H1 (cell line): Measurements from ENCODE around the gene ZNF282. TPM values are rescaled to one million over a fixed set of nuclear protein-coding genes. Genes with fewer than 3 reads are reported as not detected.
A peak's percentile ranks its signal among the peaks of the same experiment; 100 is the strongest.

ENCODE experiments used
- CTCF ChIA-PET: fragments of 300-600 bp; sonication (Branson Sonifier 250); formaldehyde crosslinking; loops from one replicate; lab custom pipeline; 2021; ENCODE audit not compliant: partially characterized antibody; lab: Charles Lee
- POLR2A ChIA-PET: fragments of 300-600 bp; sonication (Branson Sonifier 250); formaldehyde crosslinking; loops from one replicate; lab custom pipeline; 2021; ENCODE audit warnings: inconsistent platforms; ENCODE audit not compliant: partially characterized antibody; lab: Charles Lee
- DNase-seq, 2 experiments: peaks; one replicate each; pipeline versions ENCODE4 v3.0.0 to v3.0.0-alpha.2; 2010 to 2022; ENCODE audit warnings: low spot score in 2 of 2, low read depth in 1 of 2, mixed read lengths in 1 of 2
- FAIRE-seq: peaks from 2 replicates; lab custom pipeline; 2011; peaks lifted over from hg19 to GRCh38; lab: Jason Lieb, UNC
- H2AFZ ChIP-seq: 2 replicates; pipeline ENCODE4 v1.8.1; 2012; ENCODE audit warnings: low read length, inconsistent platforms
- H2AK5ac ChIP-seq: 2 replicates; pipeline ENCODE4 v1.6.1; 2013; ENCODE audit warnings: low read depth, low read length
- H2BK120ac ChIP-seq: replicated peaks from 2 replicates; pipeline ENCODE3; 2013; ENCODE audit warnings: low read depth, low read length, inconsistent platforms
- H2BK12ac ChIP-seq: 2 replicates; pipeline ENCODE4 v1.6.1; 2013; ENCODE audit warnings: low read depth, low read length
- H2BK15ac ChIP-seq: 2 replicates; pipeline ENCODE4 v1.6.1; 2013; ENCODE audit warnings: low read length
- H2BK20ac ChIP-seq: 2 replicates; pipeline ENCODE4 v1.6.1; 2013; ENCODE audit warnings: low read length
- H2BK5ac ChIP-seq: 2 replicates; pipeline ENCODE4 v1.6.1; 2013; ENCODE audit warnings: low read depth, low read length
- H3K14ac ChIP-seq: 2 replicates; pipeline ENCODE4 v1.6.1; 2013; ENCODE audit warnings: inconsistent platforms; ENCODE audit not compliant: insufficient read length
- H3K18ac ChIP-seq: 2 replicates; pipeline ENCODE4 v1.6.1; 2013; ENCODE audit warnings: low read length; ENCODE audit errors: extremely low read depth
- H3K23ac ChIP-seq: 2 replicates; pipeline ENCODE4 v1.6.1; 2013; ENCODE audit warnings: inconsistent platforms; ENCODE audit not compliant: insufficient read length
- H3K23me2 ChIP-seq: 2 replicates; pipeline ENCODE4 v1.6.1; 2013; ENCODE audit warnings: low read depth, low read length
- H3K27ac ChIP-seq: 2 replicates; pipeline ENCODE4 v1.6.1; 2011; ENCODE audit warnings: low read depth, low read length, inconsistent platforms
- H3K27me3 ChIP-seq, 4 experiments: replicated peaks in 1 of 4; 1 replicate in 1 of 4; 2 replicates in 3 of 4; pipeline versions ENCODE4 v1.6.1 to v1.8.1; 2011 to 2013; ENCODE audit warnings: low read length in 3 of 4, mild to moderate bottlenecking in 3 of 4, inconsistent platforms in 2 of 4, mixed read lengths in 2 of 4, moderate library complexity in 1 of 4; ENCODE audit not compliant: control insufficient read depth in 3 of 4, insufficient read depth in 3 of 4; ENCODE audit errors: extremely low read depth in 1 of 4
- H3K36me3 ChIP-seq, 4 experiments: 2 replicates each; pipeline versions ENCODE4 v1.6.1 to v1.8.1; 2011 to 2013; ENCODE audit warnings: mild to moderate bottlenecking in 4 of 4, low read length in 3 of 4, moderate library complexity in 2 of 4, control low read depth in 1 of 4, inconsistent platforms in 1 of 4; ENCODE audit not compliant: insufficient read depth in 4 of 4, control insufficient read depth in 2 of 4
- H3K4ac ChIP-seq: replicated peaks from 2 replicates; pipeline ENCODE3; 2013; ENCODE audit warnings: low read length, low read depth, mixed read lengths, inconsistent platforms; ENCODE audit not compliant: insufficient read length
- H3K4me1 ChIP-seq, 4 experiments: replicated peaks in 1 of 4; 1 replicate in 1 of 4; 2 replicates in 3 of 4; pipeline versions ENCODE4 v1.6.1 to v1.8.1; 2011 to 2013; ENCODE audit warnings: low read length in 3 of 4, inconsistent platforms in 2 of 4, mixed read lengths in 1 of 4; ENCODE audit not compliant: insufficient read depth in 4 of 4, control insufficient read depth in 3 of 4
- H3K4me2 ChIP-seq, 2 experiments: 2 replicates each; pipeline versions ENCODE4 v1.6.1 to v1.8.1; 2011 to 2013; ENCODE audit warnings: low read depth in 2 of 2, low read length in 2 of 2, control low read depth in 1 of 2, inconsistent platforms in 1 of 2, mild to moderate bottlenecking in 1 of 2; ENCODE audit not compliant: insufficient read depth in 1 of 2
- H3K4me3 ChIP-seq, 4 experiments: fragments of 200-600, 300-600 bp in 1 of 4; sonication (generic), shearing (Covaris generic), sonication (Bioruptor Twin) in 1 of 4; 2 replicates each; pipeline versions ENCODE4 v1.5.1 to v1.8.1; 2011 to 2016; ENCODE audit warnings: low read length in 4 of 4, low read depth in 3 of 4, control low read depth in 2 of 4, inconsistent platforms in 2 of 4, mild to moderate bottlenecking in 2 of 4, mixed read lengths in 1 of 4, moderate library complexity in 1 of 4; ENCODE audit not compliant: insufficient read depth in 2 of 4; ENCODE audit errors: extremely low read depth in 1 of 4
- H3K56ac ChIP-seq: replicated peaks from 2 replicates; pipeline ENCODE3; 2013; ENCODE audit warnings: low read depth, mild to moderate bottlenecking, mixed read lengths, low read length, inconsistent platforms; ENCODE audit not compliant: insufficient read length
- H3K79me1 ChIP-seq: 2 replicates; pipeline ENCODE4 v1.6.1; 2013; ENCODE audit warnings: low read depth, low read length, control low read depth
- H3K79me2 ChIP-seq, 2 experiments: 2 replicates each; pipeline versions ENCODE4 v1.6.1 to v1.8.1; 2012 to 2013; ENCODE audit warnings: low read length in 2 of 2, mild to moderate bottlenecking in 2 of 2, inconsistent platforms in 1 of 2; ENCODE audit not compliant: insufficient read depth in 2 of 2, control insufficient read depth in 1 of 2
- H3K9ac ChIP-seq, 4 experiments: replicated peaks in 1 of 4; 1 replicate in 1 of 4; 2 replicates in 3 of 4; pipeline versions ENCODE4 v1.6.1 to v1.8.1; 2011 to 2013; ENCODE audit warnings: low read depth in 3 of 4, low read length in 3 of 4, control low read depth in 2 of 4, mild to moderate bottlenecking in 2 of 4, moderate library complexity in 2 of 4, inconsistent platforms in 1 of 4; ENCODE audit errors: extremely low read depth in 1 of 4
- H3K9me3 ChIP-seq, 2 experiments: 2 replicates each; pipeline versions ENCODE4 v1.6.1 to v1.8.1; 2012 to 2013; ENCODE audit warnings: mild to moderate bottlenecking in 2 of 2, moderate library complexity in 2 of 2, control low read depth in 1 of 2, inconsistent platforms in 1 of 2, low read depth in 1 of 2, low read length in 1 of 2, mixed read lengths in 1 of 2; ENCODE audit not compliant: insufficient read depth in 2 of 2
- H4K20me1 ChIP-seq, 2 experiments: replicated peaks in 1 of 2; 2 replicates each; pipeline versions ENCODE3 to v1.8.1; 2011 to 2013; ENCODE audit warnings: inconsistent platforms in 2 of 2, low read length in 2 of 2, mild to moderate bottlenecking in 1 of 2; ENCODE audit not compliant: insufficient read depth in 2 of 2, control insufficient read depth in 1 of 2
- H4K5ac ChIP-seq: 2 replicates; pipeline ENCODE4 v1.6.1; 2013; ENCODE audit warnings: low read length, low read depth, mixed read lengths, inconsistent platforms; ENCODE audit not compliant: insufficient read length
- H4K8ac ChIP-seq: 2 replicates; pipeline ENCODE4 v1.8.0; 2013; ENCODE audit warnings: mild to moderate bottlenecking, moderate library complexity, low read length, inconsistent platforms; ENCODE audit not compliant: insufficient read depth; ENCODE audit errors: extremely low read depth
- H4K91ac ChIP-seq: replicated peaks from 2 replicates; pipeline ENCODE3; 2013; ENCODE audit warnings: low read length, mixed read lengths, inconsistent platforms; ENCODE audit not compliant: insufficient read length
- ASH2L ChIP-seq: fragments of 200-600, 300-600 bp; sonication (generic); IDR thresholded peaks from one replicate; pipeline ENCODE4 v1.7.1; 2017; ENCODE audit warnings: low read length
- CTCF ChIP-seq, 3 experiments: IDR thresholded peaks; 1 replicate in 2 of 3; 2 replicates in 1 of 3; pipeline versions ENCODE4 v1.5.1 to v1.6.1; 2011; ENCODE audit warnings: low read length in 3 of 3, mild to moderate bottlenecking in 3 of 3, inconsistent platforms in 2 of 3, low read depth in 1 of 3, moderate library complexity in 1 of 3; ENCODE audit not compliant: insufficient read depth in 1 of 3; ENCODE audit errors: control extremely low read depth in 1 of 3
- GABPA ChIP-seq: IDR thresholded peaks from 2 replicates; pipeline ENCODE4 v1.6.1; 2011; ENCODE audit warnings: mild to moderate bottlenecking, low read length, moderate library complexity, borderline replicate concordance; ENCODE audit not compliant: insufficient read depth
- GTF2F1 ChIP-seq: IDR thresholded peaks from 2 replicates; pipeline ENCODE4 v1.6.1; 2012; ENCODE audit warnings: low read depth, low read length, improper control_type of control experiment, borderline replicate concordance
- JUN ChIP-seq: IDR thresholded peaks from 2 replicates; pipeline ENCODE4 v1.6.1; 2011; ENCODE audit warnings: low read depth, mild to moderate bottlenecking, improper control_type of control experiment, low read length
- MAX ChIP-seq: IDR thresholded peaks from 2 replicates; pipeline ENCODE4 v1.6.1; 2012; ENCODE audit warnings: inconsistent platforms
- NANOG ChIP-seq: IDR thresholded peaks from 2 replicates; pipeline ENCODE4 v1.6.1; 2011; ENCODE audit warnings: low read length, low read depth, mild to moderate bottlenecking, inconsistent platforms; ENCODE audit not compliant: insufficient read depth, poor library complexity, severe bottlenecking
- POLR2AphosphoS5 ChIP-seq: IDR thresholded peaks from 2 replicates; pipeline ENCODE4 v1.6.1; 2011; ENCODE audit warnings: low read depth, low read length
- SP2 ChIP-seq: IDR thresholded peaks from 2 replicates; pipeline ENCODE4 v1.6.1; 2012; ENCODE audit warnings: mild to moderate bottlenecking, low read length, inconsistent platforms
- ZNF274 ChIP-seq: IDR thresholded peaks from 2 replicates; pipeline ENCODE4 v1.7.0; 2012; ENCODE audit warnings: low read length, borderline replicate concordance; ENCODE audit errors: extremely low read depth
- WGBS, 2 experiments: shearing (Covaris generic) in 1 of 2; methylation state at CpG; one replicate each; pipeline versions ENCODE4 v1.1.6 to v1.1.7; 2013 to 2015; ENCODE audit warnings: low lambda C conversion rate in 2 of 2, mixed read lengths in 2 of 2, inconsistent platforms in 1 of 2, low coverage in 1 of 2, missing lambda C conversion rate in 1 of 2; ENCODE audit not compliant: insufficient replicate concordance in 2 of 2, insufficient coverage in 1 of 2, insufficient read length in 1 of 2; ENCODE audit errors: extremely low coverage in 1 of 2, missing lambda C conversion rate in 1 of 2; 5-methylcytosine and 5-hydroxymethylcytosine counted together
- polyA plus RNA-seq, 7 experiments: library from polyadenylated mRNA; depleted of rRNA in 3 of 7; stranded (reverse) in 5 of 7; unstranded in 2 of 7; fragments of >200 nt in 5 of 7; fragments of 200-250 nt in 2 of 7; gene quantifications; 1 replicate in 5 of 7; 2 replicates in 1 of 7; 4 replicates in 1 of 7; pipeline versions ENCODE4 v1.2.1 to v1.2.3, GENCODE V29; 2011 to 2013; ENCODE audit warnings: missing spikeins in 2 of 7, mixed read lengths in 2 of 7
- total RNA-seq: library from RNA; stranded (reverse); fragmentation: NEBNext Ultra II Directional; extraction: Animal tissue kit (Norgen Biotek cat#: 25700); gene quantifications from 2 replicates; pipeline ENCODE4 v1.2.1, GENCODE V29; 2021

ZNF282 gene
- total and polyA plus RNA-seq, 2 of the 8 experiments (the other 6 are each of a cell fraction or from before 2014, with no cell fraction given) = 16.9 to 36.3 TPM

GRCh38 chr7:149261316-149261828 is 66.0 kb downstream of the ZNF282 start:
- H2BK15ac ChIP-seq = no peak overlapping the region
- no peak overlapping the region for H3K14ac ChIP-seq
- H3K23me2 ChIP-seq = peaks cover 7% of the 10 kb centered on the region; the same call in 1 of the 2 replicates
- no peak overlapping the region; the same call in 1 of the 2 replicates for H2BK12ac ChIP-seq
- ChIA-PET CTCF (interaction anchor here (0.9 to 3.1 kb wide), 21 partner anchors 9 to 401 kb away, joined by 3 to 21 read pairs (median 5); partner anchors contain the start of gene ZNF777), POLR2A (interaction anchor here (0.7 to 2.8 kb wide), 18 partner anchors 8 to 307 kb away, joined by 3 to 9 read pairs (median 4); no protein-coding TSS in a partner anchor)
- peak overlapping the region; percentile 48; the same call in 1 of the 2 replicates for H3K18ac ChIP-seq
- no peak overlapping the region for H4K5ac ChIP-seq
- WGBS, 2 experiments = 21% methylated on average over 16 of the region's 16 CpGs; no CpG with 5 or more reads in 1 of the 2 experiments
- peak overlapping the region; percentile 9 for H3K56ac ChIP-seq
- H2BK5ac ChIP-seq = no peak overlapping the region
- H3K23ac ChIP-seq = no peak overlapping the region
- no peaks in the 10 kb centered on the region for H3K79me1 ChIP-seq
- no peaks in the 10 kb centered on the region for H3K9me3 ChIP-seq
- peak overlapping the region; percentile 92; the same call in 1 of the 2 replicates for H4K8ac ChIP-seq
- no peak overlapping the region for H3K4ac ChIP-seq
- no peak overlapping the region for H4K91ac ChIP-seq
- peak overlapping the region; percentile 10 to 65 (median 56); a peak in 6 of 7 replicates for H3K9ac ChIP-seq
- no peaks in the 10 kb centered on the region for H3K79me2 ChIP-seq
- peak overlapping the region; percentile 86; the same call in 1 of the 2 replicates for H2AFZ ChIP-seq
- no peak for FAIRE-seq
- H4K20me1 ChIP-seq = no peaks in the 10 kb centered on the region
- H2AK5ac ChIP-seq = no peak overlapping the region
- H2BK120ac ChIP-seq = no peak overlapping the region
- no peak for DNase-seq
- no peak overlapping the region for H3K27ac ChIP-seq
- H2BK20ac ChIP-seq = no peak overlapping the region
- H3K4me3 ChIP-seq = peak overlapping the region; percentile 47 to 73 (median 50)
- peaks cover under 1 to 2% (median 2%) of the 10 kb centered on the region in 4 experiments; a peak in 3 of 8 replicates for H3K36me3 ChIP-seq
- H3K27me3 ChIP-seq = peaks cover 0 to 2% (median 1%) of the 10 kb centered on the region in 4 experiments; a peak in 1 of 7 replicates
- peak overlapping the region; percentile 71 to 90 for H3K4me2 ChIP-seq
- H3K4me1 ChIP-seq = peaks cover 0 to 3% (median 0%) of the 10 kb centered on the region in 4 experiments; a peak in 1 of 7 replicates
- TF ChIP-seq ASH2L (no peak), ZNF274 (no peak), JUN (no peak), GTF2F1 (no peak), GABPA (no peak), POLR2AphosphoS5 (no peak), NANOG (no peak), CTCF (IDR thresholded peaks at IDR 0.05; ENCODE audit: control extremely low read depth in 1 of 3, insufficient read depth in 1 of 3, low read depth in 1 of 3, low read length in 3 of 3) (no peak), SP2 (no peak), MAX (no peak)
